ENCODE results near the gene FBXL20. TPM values are rescaled to one million over a fixed set of nuclear protein-coding genes. Genes with fewer than 3 reads are reported as not detected.

FBXL20 gene
- total RNA-seq, 1 donor from 2014 or later = 13.8 TPM

GRCh38 chr17:39244016-39244599, 157.3 kb downstream of the FBXL20 start:
- DNase-seq (ENCODE audit: low read depth, low spot score) = no peak
- no peaks in the 10 kb centered on the region for H3K9me3 Mint-ChIP-seq
- H3K27ac Mint-ChIP-seq (ENCODE audit: unreplicated experiment) = no peak overlapping the region
- H3K36me3 Mint-ChIP-seq (ENCODE audit: low read depth) = no peaks in the 10 kb centered on the region
- peaks cover 9% of the 10 kb centered on the region for H3K27me3 Mint-ChIP-seq (ENCODE audit: low read depth)
- TF ChIP-seq CTCF (conservative IDR thresholded peaks at IDR 0.05) = no peak
- no peak overlapping the region for H3K4me3 Mint-ChIP-seq
- peaks cover 5% of the 10 kb centered on the region for H3K4me1 Mint-ChIP-seq

DNA sequence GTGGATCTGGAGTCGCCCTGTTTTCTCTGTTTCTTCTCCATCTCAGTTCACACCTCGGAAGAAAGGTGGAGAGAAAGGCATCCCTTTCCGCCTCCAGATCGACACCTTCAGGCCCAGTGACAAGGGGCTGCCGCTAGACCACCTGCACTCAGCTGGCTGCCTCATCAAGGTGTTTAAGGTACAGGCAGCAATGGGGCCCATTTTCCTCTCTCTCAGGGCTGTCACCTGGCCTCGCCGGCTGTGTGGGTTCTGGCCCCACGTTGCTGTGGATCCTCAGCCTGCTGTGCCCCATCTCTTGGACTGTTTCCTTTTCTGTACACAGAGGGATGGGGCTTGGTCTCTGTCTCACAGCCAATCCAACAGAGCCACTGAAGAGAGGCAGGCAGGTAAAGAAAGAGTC, 158.3 kb downstream of the FBXL20 start:
- DNase-seq (ENCODE audit: low read depth, low spot score) = no peak
- H3K9me3 Mint-ChIP-seq = no peaks in the 10 kb centered on the region
- no peaks in the 10 kb centered on the region for H3K36me3 Mint-ChIP-seq (ENCODE audit: low read depth)
- no peak overlapping the region for H3K4me3 Mint-ChIP-seq
- H3K27ac Mint-ChIP-seq (ENCODE audit: unreplicated experiment) = no peak overlapping the region
- TF ChIP-seq CTCF (conservative IDR thresholded peaks at IDR 0.05) = no peak
- H3K4me1 Mint-ChIP-seq = peaks cover 5% of the 10 kb centered on the region
- H3K27me3 Mint-ChIP-seq (ENCODE audit: low read depth) = peaks cover 12% of the 10 kb centered on the region

DNA sequence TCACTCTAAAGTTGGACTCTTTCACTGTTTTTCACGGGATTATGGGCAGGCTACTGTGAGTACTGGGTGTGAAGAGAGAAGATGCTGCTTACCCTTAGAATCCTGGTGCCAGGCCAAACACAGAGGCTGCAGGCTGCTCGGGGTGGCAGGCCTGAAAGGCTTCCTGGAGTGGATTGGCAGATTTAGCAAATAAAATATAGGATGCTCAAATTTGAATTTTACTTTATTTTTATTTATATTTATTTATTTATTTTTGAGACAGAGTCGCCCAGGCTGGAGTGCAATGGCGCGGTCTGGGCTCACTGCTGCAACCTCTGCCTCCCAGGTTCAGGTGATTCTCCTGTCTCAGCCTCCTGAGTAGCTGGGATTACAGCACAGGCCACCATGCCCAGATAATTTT, 160.8 kb downstream of the FBXL20 start:
- H3K4me1 Mint-ChIP-seq = peaks cover 5% of the 10 kb centered on the region
- no peaks in the 10 kb centered on the region for H3K9me3 Mint-ChIP-seq
- peaks cover 14% of the 10 kb centered on the region for H3K27me3 Mint-ChIP-seq (ENCODE audit: low read depth)
- no peak for TF ChIP-seq CTCF (conservative IDR thresholded peaks at IDR 0.05)
- no peak overlapping the region for H3K4me3 Mint-ChIP-seq
- DNase-seq (ENCODE audit: low read depth, low spot score) = no peak
- H3K27ac Mint-ChIP-seq (ENCODE audit: unreplicated experiment) = no peak overlapping the region
- H3K36me3 Mint-ChIP-seq (ENCODE audit: low read depth) = no peaks in the 10 kb centered on the region

GRCh38 chr17:39239640-39240314, 161.6 kb downstream of the FBXL20 start:
- Mint-ChIP-seq H3K4me3 (no peak overlapping the region), H3K4me1 (peaks cover 3% of the 10 kb centered on the region), H3K27me3 (ENCODE audit: low read depth) (peaks cover 16% of the 10 kb centered on the region), H3K27ac (ENCODE audit: unreplicated experiment) (no peak overlapping the region), H3K36me3 (ENCODE audit: low read depth) (no peaks in the 10 kb centered on the region), H3K9me3 (no peaks in the 10 kb centered on the region)
- TF ChIP-seq CTCF (conservative IDR thresholded peaks at IDR 0.05) = peak; percentile 68
- no peak for DNase-seq (ENCODE audit: low read depth, low spot score)

- no peak for DNase-seq (ENCODE audit: low read depth, low spot score)
Observed at GRCh38 chr17:39238311-39238972, 163.0 kb downstream of the FBXL20 start.

More at GRCh38 chr17:39238311-39238972, 163.0 kb downstream of the FBXL20 start:
- Mint-ChIP-seq H3K9me3 (no peaks in the 10 kb centered on the region), H3K27ac (ENCODE audit: unreplicated experiment) (no peak overlapping the region), H3K4me1 (no peaks in the 10 kb centered on the region), H3K4me3 (no peak overlapping the region), H3K36me3 (ENCODE audit: low read depth) (no peaks in the 10 kb centered on the region), H3K27me3 (ENCODE audit: low read depth) (peaks cover 16% of the 10 kb centered on the region)
- no peak for TF ChIP-seq CTCF (conservative IDR thresholded peaks at IDR 0.05)

All from neural crest cell (in vitro differentiated cells).